IPS-18c (cell line): ENCODE measurements around the gene LYPD6B.

ENCODE experiments used
- H3K4me3 ChIP-seq: 2 replicates; pipeline ENCODE4 v1.7.0; 2013; ENCODE audit warnings: low read depth, mild to moderate bottlenecking, low read length, moderate library complexity; ENCODE audit not compliant: insufficient read depth
- H3K9me3 ChIP-seq: one replicate; pipeline ENCODE4 v1.6.1; 2013; ENCODE audit warnings: mild to moderate bottlenecking, low read length, moderate library complexity; ENCODE audit not compliant: control insufficient read depth, insufficient read depth

LYPD6B gene

DNA sequence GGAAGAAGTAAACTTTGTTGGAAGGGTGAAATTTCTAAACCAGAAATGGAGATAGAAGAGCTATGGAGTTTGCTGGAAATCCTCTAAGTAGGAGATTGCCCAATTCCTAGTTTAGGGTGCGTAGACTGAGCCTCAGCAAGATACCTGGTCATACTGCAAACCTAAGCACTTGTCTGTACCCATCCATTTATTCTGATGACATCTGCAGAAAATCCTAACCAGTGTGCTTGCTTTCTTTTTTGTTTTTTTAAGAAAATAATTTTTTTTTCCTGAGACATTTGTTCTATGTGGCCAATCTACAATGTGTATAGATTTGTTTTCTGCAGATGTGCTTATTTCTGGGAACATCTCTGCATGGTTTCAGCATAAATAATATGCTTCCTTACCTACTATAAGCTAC lies 144.7 kb downstream of the LYPD6B start:
- no peak overlapping the region for H3K4me3 ChIP-seq
- H3K9me3 ChIP-seq = no peaks in the 10 kb centered on the region

DNA sequence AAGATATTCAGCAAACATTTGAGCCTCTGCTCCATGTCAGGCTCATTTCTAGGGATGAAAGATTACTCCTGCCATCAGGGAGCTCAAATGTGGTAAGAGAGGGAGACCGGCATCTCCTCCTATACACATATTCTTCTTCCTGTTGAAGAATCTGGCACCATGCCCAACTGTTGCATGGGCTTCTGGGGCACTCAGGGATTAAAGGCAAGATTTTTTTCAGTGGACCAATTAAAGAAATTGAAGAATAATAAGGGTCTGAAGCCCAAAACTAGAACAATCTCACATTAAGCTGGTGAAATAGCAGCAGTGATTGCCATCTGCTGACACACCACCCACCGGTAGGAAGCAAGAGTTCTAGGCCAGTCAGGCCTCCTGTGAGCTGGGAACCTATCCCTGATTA lies 146.5 kb downstream of the LYPD6B start:
- Histone ChIP-seq H3K4me3 (no peak overlapping the region), H3K9me3 (no peaks in the 10 kb centered on the region)

DNA sequence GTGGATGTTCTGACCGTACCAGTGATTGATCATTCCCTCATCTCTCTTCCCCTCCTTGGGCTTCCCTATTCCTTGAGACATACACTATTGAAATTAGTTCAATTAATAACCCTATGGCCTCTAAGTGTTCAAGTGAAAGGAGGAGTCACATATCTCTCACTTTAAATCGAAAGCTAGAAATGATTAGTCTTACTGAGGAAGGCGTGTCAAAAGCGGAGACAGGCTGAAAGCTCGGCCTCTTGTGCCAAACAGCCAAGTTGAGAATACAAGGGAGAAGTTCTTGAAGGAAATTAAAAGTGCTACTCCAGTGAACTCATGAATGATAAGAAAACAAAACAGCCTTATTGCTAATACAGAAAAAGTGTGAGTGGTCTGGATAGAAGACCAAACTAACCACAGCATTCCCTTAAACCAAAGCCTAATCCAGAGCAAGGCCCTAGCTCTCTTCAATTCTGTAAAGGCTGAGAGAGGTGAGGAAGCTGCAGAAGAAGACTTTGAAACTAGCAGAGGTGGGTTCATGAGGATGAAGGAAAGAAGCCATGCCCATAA lies 147.5 kb downstream of the LYPD6B start:
- H3K4me3 ChIP-seq = no peak overlapping the region
- H3K9me3 ChIP-seq = no peaks in the 10 kb centered on the region

DNA sequence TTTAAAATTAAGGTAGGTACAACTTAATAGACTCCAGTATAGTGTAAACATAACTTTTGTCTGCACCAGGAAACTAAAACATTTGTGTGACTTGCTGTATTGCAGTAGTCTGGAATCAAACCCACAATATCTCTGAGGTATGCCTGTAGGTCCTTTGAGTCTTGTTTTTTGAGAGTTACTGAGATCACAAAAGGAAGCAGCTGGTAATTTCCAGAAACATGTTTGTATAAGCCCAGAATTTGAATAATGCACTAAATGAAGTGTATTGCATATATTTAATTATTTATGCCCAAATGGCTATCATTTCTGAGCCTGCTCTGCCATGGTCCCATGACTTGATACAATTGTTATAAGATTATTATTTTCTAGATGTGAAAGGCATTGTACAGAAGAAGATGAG lies 148.6 kb downstream of the LYPD6B start:
- no peak overlapping the region for H3K4me3 ChIP-seq

GRCh38 chr2:149188291-149188690 lies 149.8 kb downstream of the LYPD6B start:
- Histone ChIP-seq H3K4me3 (no peak overlapping the region), H3K9me3 (no peaks in the 10 kb centered on the region)

More for the DNA sequence above, 148.6 kb downstream of the LYPD6B start:
- H3K9me3 ChIP-seq = no peaks in the 10 kb centered on the region

DNA sequence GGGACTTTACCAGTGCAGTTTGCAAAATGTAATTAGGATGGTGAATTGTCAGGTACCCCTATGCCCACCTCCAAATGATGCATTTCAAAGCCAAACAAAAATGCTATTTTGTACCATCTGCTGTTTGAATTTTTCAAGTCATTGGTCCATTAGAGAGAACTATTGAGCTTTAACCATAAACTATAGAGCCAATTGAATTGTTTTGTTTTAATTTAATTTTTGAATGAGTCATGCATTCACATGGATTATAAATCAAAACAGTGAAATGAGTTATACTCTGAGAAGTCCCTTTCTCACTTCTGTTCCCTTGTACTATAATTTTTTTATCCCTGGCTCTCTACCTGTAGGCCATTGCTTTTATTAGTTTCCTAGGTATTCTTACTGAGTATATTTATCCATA lies 151.3 kb downstream of the LYPD6B start:
- no peaks in the 10 kb centered on the region for H3K9me3 ChIP-seq
- H3K4me3 ChIP-seq = no peak overlapping the region

DNA sequence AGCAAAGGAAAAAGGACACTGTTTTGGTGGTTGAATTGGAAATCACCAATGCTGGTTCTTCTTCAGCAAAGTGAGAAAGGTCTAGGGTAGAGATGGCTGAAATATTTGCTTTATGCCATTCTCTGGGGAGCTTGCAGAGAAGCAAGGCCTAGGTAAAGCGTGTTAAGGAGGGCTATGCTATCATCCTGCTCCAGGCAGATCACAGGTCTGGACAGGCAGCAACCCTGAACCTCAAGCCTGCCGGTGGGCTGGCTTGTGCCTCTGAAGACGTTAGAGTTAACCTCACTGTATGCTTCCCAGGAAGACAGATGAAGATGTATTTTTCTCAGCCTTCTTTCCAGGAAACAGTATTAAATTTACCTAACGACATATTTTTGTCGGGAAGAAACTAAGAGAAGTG lies 153.4 kb downstream of the LYPD6B start:
- H3K9me3 ChIP-seq = no peaks in the 10 kb centered on the region
- no peak overlapping the region for H3K4me3 ChIP-seq

DNA sequence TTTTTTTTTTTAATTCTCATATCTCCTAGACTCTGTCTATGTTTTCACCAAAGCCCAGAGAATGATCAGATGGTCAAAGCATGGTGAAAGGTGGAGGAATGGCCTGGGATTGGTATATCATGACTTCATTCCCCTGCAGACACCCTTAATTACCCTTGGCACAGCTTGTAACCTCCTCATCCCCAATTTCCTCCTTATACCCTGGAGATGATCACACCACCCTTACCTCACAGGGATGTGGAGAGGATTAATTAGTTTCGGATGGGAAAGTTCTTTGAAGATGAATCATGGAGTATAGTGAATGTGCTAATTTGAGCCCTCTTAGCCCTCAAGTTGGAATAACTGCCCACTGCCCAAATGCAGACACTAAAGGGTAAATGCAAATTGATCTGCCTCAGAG lies 153.9 kb downstream of the LYPD6B start:
- Histone ChIP-seq H3K4me3 (no peak overlapping the region), H3K9me3 (no peaks in the 10 kb centered on the region)

DNA sequence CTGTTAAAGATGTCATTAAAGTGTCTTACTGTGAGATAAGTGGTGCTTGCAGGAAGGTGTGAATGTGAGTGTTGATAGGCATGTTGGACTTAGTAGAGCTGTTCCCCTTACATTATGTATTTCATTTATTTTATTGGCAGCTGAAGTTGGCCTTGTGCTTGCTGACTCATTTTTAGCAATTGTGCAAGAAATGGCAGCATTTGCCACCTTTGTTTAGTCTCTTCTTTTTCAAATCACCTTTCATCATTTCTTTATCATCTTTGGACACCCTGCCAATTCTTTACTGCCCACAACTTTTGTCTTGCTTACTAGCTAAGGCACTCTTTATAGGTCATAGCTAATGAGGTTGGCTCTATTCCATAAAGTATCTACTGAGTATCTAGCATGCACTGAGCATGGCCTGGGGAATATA lies 161.6 kb downstream of the LYPD6B start:
- Histone ChIP-seq H3K4me3 (no peak overlapping the region), H3K9me3 (no peaks in the 10 kb centered on the region)

DNA sequence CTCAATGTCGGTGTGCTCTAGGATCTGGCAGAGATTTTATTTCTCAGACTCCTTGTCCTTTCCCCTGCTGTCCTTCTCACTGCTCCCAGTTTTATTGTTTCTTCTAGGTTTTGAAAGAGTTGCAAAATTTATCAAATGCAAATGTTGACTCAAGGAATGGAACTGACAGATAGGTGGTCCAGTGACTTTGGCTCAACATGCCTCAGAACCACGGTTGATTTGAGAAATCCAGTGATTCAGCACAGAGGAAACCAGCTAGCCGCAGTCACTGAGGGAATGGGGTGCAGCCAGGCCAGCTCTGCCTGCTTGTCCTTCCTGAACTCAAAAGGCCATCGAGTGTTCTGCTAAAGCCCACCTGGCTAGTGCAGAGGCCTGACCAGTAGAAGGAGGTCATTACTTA lies 166.2 kb downstream of the LYPD6B start:
- Histone ChIP-seq H3K4me3 (no peak overlapping the region), H3K9me3 (no peaks in the 10 kb centered on the region)

DNA sequence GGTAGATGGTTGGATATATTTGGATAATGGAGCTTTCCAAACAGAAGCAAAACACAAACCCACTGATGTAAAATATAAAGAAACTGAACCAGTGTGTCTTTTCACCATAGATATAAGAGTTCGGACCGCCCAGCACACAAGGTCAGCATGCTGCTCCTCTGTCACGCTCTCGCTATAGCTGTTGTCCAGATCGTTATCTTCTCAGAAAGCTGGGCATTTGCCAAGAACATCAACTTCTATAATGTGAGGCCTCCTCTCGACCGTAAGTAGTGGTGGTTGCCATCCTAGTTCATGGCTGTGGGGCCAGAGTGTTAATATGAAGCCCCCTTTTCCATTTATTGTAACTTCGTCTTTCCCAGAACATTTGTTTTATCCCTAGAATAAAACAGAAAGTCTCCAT lies 166.6 kb downstream of the LYPD6B start:
- Histone ChIP-seq H3K4me3 (no peak overlapping the region), H3K9me3 (no peaks in the 10 kb centered on the region)

DNA sequence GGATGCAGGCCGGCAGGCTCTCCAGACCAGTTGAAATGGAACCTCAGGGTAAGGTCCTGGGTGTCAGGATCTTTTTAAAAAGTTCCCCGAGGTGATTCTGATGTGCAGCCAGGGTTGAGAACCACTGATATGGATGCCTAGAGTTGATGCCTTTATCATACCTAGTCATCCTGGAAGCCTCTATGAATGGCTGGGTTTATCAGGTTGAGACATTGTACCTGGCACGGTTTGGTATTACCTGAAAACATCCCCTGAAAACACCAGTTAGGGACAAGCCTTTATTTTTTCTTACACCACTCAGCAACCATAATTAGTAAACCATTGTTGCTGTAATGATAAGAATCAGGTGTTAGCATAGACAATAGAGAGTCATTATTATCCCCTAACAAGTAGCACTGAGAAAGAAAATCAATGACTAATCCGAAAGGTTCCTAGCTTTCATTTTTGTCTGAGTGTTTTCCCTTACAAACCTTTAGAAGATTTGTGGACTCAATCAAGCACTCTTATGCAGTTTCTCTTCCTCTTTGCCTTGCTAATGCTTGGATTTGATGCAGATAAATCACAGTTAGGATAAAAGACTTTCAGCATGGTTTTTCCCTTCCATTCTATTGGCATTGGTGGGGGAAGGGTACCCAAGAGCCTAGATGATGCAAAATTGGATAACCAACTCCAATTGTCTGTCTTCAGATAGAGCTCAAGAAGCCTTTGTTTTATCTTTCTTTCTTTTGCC lies 175.4 kb downstream of the LYPD6B start:
- Histone ChIP-seq H3K9me3 (no peaks in the 10 kb centered on the region), H3K4me3 (no peak overlapping the region)

- Histone ChIP-seq H3K9me3 (no peaks in the 10 kb centered on the region), H3K4me3 (no peak overlapping the region)
Observed at GRCh38 chr2:149218497-149218896, 180.0 kb downstream of the LYPD6B start.

DNA sequence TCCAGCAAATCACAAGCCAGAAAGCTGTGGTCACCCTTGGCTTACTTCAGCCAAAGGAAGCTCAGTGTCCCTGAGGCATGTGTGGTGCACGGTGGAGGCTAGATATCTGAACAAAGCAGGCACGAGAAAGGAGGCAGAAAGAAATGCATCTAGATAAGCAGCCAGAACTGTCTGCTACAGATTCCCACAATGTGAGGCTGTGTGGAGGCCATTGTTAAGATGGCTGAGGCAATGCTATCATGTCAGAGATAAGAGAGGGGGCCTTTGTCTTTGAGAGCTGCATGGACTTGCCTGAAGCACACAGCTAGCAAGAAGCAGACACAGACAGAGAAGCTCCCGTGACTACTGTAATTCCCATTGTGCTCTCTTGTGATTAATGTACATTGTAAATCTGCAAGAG lies 181.4 kb downstream of the LYPD6B start:
- H3K4me3 ChIP-seq = no peak overlapping the region
- H3K9me3 ChIP-seq = no peaks in the 10 kb centered on the region

DNA sequence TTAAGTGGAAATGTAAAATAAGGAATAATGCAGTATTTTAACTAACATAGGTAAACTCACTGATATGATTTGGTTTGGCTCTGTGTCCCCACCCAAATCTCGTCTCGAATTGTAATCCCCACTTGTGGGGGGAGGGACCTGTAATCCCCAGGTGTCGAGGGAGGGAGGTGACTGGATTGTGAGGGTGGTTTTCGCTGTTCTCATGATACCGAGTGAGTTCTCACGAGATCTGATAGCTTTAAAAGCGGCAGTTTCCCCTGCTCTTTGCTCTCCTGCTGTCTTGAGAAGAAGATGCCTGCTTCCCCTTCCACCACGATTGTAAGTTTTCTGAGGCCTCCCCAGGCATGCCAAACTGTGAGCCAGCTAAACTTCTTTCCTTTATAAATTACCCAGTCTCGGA lies 182.5 kb downstream of the LYPD6B start:
- H3K4me3 ChIP-seq = no peak overlapping the region
- no peaks in the 10 kb centered on the region for H3K9me3 ChIP-seq

DNA sequence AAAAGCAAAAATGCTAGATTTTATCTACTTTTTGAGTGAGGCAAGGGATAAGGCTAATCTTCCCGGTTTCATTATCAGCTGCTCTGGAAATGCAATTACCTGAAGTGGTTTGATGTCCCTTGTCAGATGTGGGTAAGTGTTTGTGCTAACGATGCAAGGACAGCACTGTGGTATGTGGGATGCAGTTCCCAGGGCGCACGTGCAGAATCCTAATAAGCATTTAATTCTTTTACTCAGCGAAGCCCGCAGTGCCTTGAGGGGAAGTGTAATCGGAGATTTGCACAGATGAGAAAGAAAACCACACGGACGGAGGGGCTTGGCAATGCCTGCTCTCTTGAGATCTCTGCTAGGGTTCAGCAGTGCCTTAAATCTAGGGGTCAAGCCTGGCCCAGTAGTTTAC lies 183.4 kb downstream of the LYPD6B start:
- Histone ChIP-seq H3K9me3 (no peaks in the 10 kb centered on the region), H3K4me3 (no peak overlapping the region)

DNA sequence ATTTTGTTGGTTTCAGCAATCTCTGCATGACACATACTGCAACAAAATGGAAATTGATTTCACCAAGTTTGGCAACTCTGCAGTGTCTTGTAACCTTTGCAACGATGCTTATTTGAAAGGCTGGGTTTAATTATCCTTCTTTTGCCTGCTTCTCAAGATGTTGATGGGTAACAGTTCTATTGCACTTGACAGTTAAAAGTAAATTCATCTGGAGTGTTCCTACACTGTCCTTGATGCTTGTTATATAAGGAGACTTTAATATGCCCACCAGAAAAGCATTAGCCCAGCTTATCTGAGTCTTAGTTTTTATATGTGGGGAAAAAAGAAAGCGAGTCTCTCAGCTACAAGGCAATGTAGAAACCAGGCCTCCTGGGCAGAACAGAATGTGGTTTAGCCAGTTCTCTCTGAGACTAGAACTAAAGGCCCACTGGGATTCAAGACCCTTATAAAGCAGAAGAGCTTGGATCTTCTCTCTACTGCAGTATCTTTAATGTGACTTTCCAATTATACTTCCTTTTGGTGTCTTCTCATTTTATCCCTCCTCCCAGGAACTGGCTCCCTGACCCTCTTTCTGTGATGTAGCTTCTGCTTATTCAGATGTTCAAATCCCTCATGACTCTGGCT lies 185.1 kb downstream of the LYPD6B start:
- no peak overlapping the region for H3K4me3 ChIP-seq
- H3K9me3 ChIP-seq = no peaks in the 10 kb centered on the region

DNA sequence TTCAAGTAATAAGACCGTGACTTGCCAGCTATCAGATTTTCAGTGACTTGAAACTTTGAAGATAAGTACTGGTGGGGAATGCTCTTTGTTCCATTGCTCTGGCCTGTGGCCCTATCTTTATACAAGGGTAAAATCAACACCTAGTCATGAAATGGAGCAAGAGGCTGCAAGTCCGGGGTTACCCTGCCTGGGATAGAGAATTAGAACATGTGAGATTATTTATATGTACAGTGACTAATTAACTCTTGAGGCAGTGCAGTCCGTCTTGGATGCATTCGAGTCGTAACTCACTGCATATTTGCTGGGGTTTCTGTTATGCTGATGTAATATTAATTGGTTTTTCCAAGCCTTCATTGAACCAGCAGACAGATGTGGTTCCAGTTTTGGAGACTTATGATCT lies 186.0 kb downstream of the LYPD6B start:
- no peaks in the 10 kb centered on the region for H3K9me3 ChIP-seq
- no peak overlapping the region for H3K4me3 ChIP-seq

DNA sequence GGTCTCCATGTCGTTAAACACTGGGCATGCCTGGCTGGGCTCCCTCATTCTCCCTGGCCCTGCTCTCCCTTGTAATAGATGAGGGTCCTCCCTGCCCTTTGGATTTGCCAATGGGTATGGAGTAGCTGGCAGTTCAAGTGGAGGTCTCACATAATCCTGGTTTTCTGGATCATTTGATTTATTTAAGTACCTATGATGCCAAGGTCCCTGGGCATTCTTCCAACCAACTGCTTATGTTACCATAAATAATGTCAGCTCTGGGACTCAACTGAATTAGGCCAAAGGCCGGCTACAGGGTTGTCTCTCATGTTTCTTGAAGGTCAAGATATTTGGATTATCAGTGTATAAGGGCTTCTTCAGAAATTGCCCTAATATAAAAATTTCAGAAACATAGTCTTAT lies 186.9 kb downstream of the LYPD6B start:
- H3K9me3 ChIP-seq = no peaks in the 10 kb centered on the region
- H3K4me3 ChIP-seq = no peak overlapping the region
